WTC11 (cell line): ENCODE results near the gene STS. TPM values are rescaled to one million over a fixed set of nuclear protein-coding genes. Genes with fewer than 3 reads are reported as not detected.

ENCODE experiments used
- ATAC-seq: fragments of 200-7000 bp; cut with Tn5 transposase; 2 replicates; pipeline ENCODE4 v1.10.0; 2021; ENCODE audit warnings: mild to moderate bottlenecking, moderate library complexity
- CTCF ChIA-PET: fragments of 300-600 bp; sonication (Branson Sonifier 250); formaldehyde crosslinking; loops from one replicate; lab custom pipeline; 2021; ENCODE audit warnings: antibody characterized with exemption; lab: Charles Lee
- POLR2A ChIA-PET: fragments of 350-600 bp; sonication (Branson Sonifier 250); formaldehyde crosslinking; loops from one replicate; lab custom pipeline; 2021; ENCODE audit warnings: antibody characterized with exemption; lab: Charles Lee
- DNase-seq: peaks from one replicate; pipeline ENCODE4 v3.0.0; 2021; ENCODE audit warnings: low spot score
- H3K27ac Mint-ChIP-seq: 2 replicates; pipeline ENCODE4 v1.8.0; 2021; ENCODE audit warnings: mixed read lengths
- H3K27me3 Mint-ChIP-seq: 2 replicates; pipeline ENCODE4 v1.8.0; 2021; ENCODE audit warnings: low read depth, mild to moderate bottlenecking, moderate library complexity, mixed read lengths
- H3K36me3 Mint-ChIP-seq: 2 replicates; pipeline ENCODE4 v1.8.0; 2021; ENCODE audit warnings: mixed read lengths
- H3K4me1 Mint-ChIP-seq: 2 replicates; pipeline ENCODE4 v1.8.0; 2022; ENCODE audit warnings: mixed read lengths
- H3K4me3 Mint-ChIP-seq: 2 replicates; pipeline ENCODE4 v1.8.0; 2021; ENCODE audit warnings: mild to moderate bottlenecking, moderate library complexity, mixed read lengths
- H3K9me3 Mint-ChIP-seq: 2 replicates; pipeline ENCODE4 v1.8.0; 2021; ENCODE audit warnings: mixed read lengths
- AFF4 ChIP-seq: sonication (generic); formaldehyde crosslinking; IDR thresholded peaks from 2 replicates; pipeline ENCODE4 v1.8.1; 2023; ENCODE audit warnings: mild to moderate bottlenecking, missing genetic modification reagents, borderline replicate concordance
- JAZF1 ChIP-seq: fragments of 250-450 bp; sonication (Bioruptor Pico); IDR thresholded peaks from 2 replicates; pipeline ENCODE4 v1.9.0; 2021; ENCODE audit warnings: moderate library complexity, mild to moderate bottlenecking, inconsistent platforms
- NR3C1 ChIP-seq: sonication (generic); formaldehyde crosslinking; conservative IDR thresholded peaks from 2 replicates; pipeline ENCODE4 v1.8.1; 2023; ENCODE audit warnings: low read depth, mild to moderate bottlenecking, missing genetic modification reagents
- PRDM15 ChIP-seq: sonication (generic); formaldehyde crosslinking; IDR thresholded peaks from 2 replicates; pipeline ENCODE4 v1.8.0; 2022; ENCODE audit warnings: missing genetic modification reagents
- SP1 ChIP-seq: sonication (generic); formaldehyde crosslinking; conservative IDR thresholded peaks from 2 replicates; pipeline ENCODE4 v1.8.1; 2022; ENCODE audit warnings: missing genetic modification reagents
- USF1 ChIP-seq: sonication (generic); formaldehyde crosslinking; IDR thresholded peaks from 2 replicates; pipeline ENCODE4 v1.8.0; 2022; ENCODE audit warnings: mild to moderate bottlenecking, missing genetic modification reagents
- ZNF121 ChIP-seq: sonication (generic); formaldehyde crosslinking; IDR thresholded peaks from 2 replicates; pipeline ENCODE4 v1.8.0; 2023; ENCODE audit warnings: missing genetic modification reagents
- ZNF416 ChIP-seq: fragments of 250-450 bp; sonication (Bioruptor Pico); IDR thresholded peaks from 2 replicates; pipeline ENCODE4 v1.9.0; 2021; ENCODE audit warnings: mild to moderate bottlenecking, inconsistent platforms
- ZNF425 ChIP-seq: fragments of 250-450 bp; sonication (Bioruptor Pico); conservative IDR thresholded peaks from 2 replicates; pipeline ENCODE4 v1.9.0; 2021; ENCODE audit warnings: mild to moderate bottlenecking
- ZNF532 ChIP-seq: fragments of 250-450 bp; sonication (Bioruptor Pico); IDR thresholded peaks from 2 replicates; pipeline ENCODE4 v1.9.0; 2021; ENCODE audit warnings: mild to moderate bottlenecking, borderline replicate concordance
- total RNA-seq: library from RNA; stranded (reverse); gene quantifications from 3 replicates; pipeline ENCODE4 v1.2.3, GENCODE V29; 2021

The STS gene
- total RNA-seq, 1 experiment from 2014 or later: 1.3 TPM

- TF ChIP-seq ZNF532 (CRISPR knock-in tag): no peak
- TF ChIP-seq JAZF1 (CRISPR knock-in tag): no peak
Observed at GRCh38 chrX:7116081-7116480, 31.4 kb upstream of the STS start (continued).

- peaks cover 7% of the 10 kb centered on the region for H3K9me3 Mint-ChIP-seq
- peaks cover 8% of the 10 kb centered on the region for H3K36me3 Mint-ChIP-seq
- no peak overlapping the region for H3K4me3 Mint-ChIP-seq
- ATAC-seq (peak; percentile 88), DNase-seq (no peak)
- TF ChIP-seq AFF4 (CRISPR knock-in tag): no peak
- no peak for TF ChIP-seq ZNF121 (CRISPR knock-in tag)
- no peak for TF ChIP-seq ZNF416 (CRISPR knock-in tag)
- no peak for TF ChIP-seq SP1 (CRISPR knock-in tag)
- no peak for TF ChIP-seq ZNF425 (CRISPR knock-in tag)
- no peak for TF ChIP-seq USF1 (CRISPR knock-in tag)
- TF ChIP-seq NR3C1 (CRISPR knock-in tag): no peak
- no peak for TF ChIP-seq PRDM15
- peaks cover 35% of the 10 kb centered on the region for H3K4me1 Mint-ChIP-seq
- CTCF ChIA-PET: no interaction called here
- POLR2A ChIA-PET: no interaction called here
- H3K27ac Mint-ChIP-seq: 0 out of 2 replicates have a peak overlapping the region, but pooled peaks have one; percentile 44
- no peaks in the 10 kb centered on the region for H3K27me3 Mint-ChIP-seq
Observed at GRCh38 chrX:7117587-7117986, 29.9 kb upstream of the STS start.
